GM12878 (cell line): Measurements from ENCODE around the gene CAMTA1.

Source experiments
- E4F1 ChIP-seq: fragments of 450-650 bp; IDR thresholded peaks from 2 replicates; pipeline ENCODE4 v1.6.1; 2018; ENCODE audit warnings: borderline replicate concordance, mild to moderate bottlenecking; ENCODE audit not compliant: partially characterized antibody
- EZH2 ChIP-seq: IDR thresholded peaks from 2 replicates; pipeline ENCODE4 v1.6.1; 2012; ENCODE audit warnings: low read depth, mild to moderate bottlenecking, control low read depth, inconsistent platforms, low read length, borderline replicate concordance; ENCODE audit not compliant: control insufficient read depth
- POLR2AphosphoS5 ChIP-seq: IDR thresholded peaks from 2 replicates; pipeline ENCODE4 v1.6.1; 2011; ENCODE audit warnings: mild to moderate bottlenecking, low read length, inconsistent platforms
- POU2F2 ChIP-seq: IDR thresholded peaks from 3 replicates; pipeline ENCODE4 v1.6.1; 2011; ENCODE audit warnings: low read depth, mild to moderate bottlenecking, low read length, borderline replicate concordance
- SMC3 ChIP-seq: IDR thresholded peaks from 2 replicates; pipeline ENCODE4 v1.6.1; 2011; ENCODE audit warnings: low read length, improper control_type of control experiment, borderline replicate concordance

GRCh38 chr1:7101187-7101586 is 315.9 kb downstream of the CAMTA1 start:
- TF ChIP-seq POLR2AphosphoS5 (no peak), SMC3 (no peak), EZH2 (no peak), POU2F2 (no peak), E4F1 (no peak)
